HT1080 (cell line): ENCODE measurements around the gene ADA. TPM values are rescaled to one million over a fixed set of nuclear protein-coding genes. Genes with fewer than 3 reads are reported as not detected.
A peak's percentile ranks its signal among the peaks of the same experiment; 100 is the strongest.
"Not testable (repeated sequence)": the region's sequence is repeated elsewhere in the genome, so short reads cannot be mapped to it uniquely, and the experiment has no call there.

Source experiments
- DNase-seq: peaks from one replicate; pipeline ENCODE4 v3.0.0-alpha.2; 2015; ENCODE audit warnings: low read depth
- total RNA-seq: library from RNA; depleted of rRNA; stranded (reverse); fragments of >200 nt; shearing (Covaris generic); gene quantifications from 2 replicates; pipeline ENCODE4 v1.2.3, GENCODE V29; 2014

Gene ADA
- total RNA-seq, 1 experiment from 2014 or later, result 10.3 TPM

DNA sequence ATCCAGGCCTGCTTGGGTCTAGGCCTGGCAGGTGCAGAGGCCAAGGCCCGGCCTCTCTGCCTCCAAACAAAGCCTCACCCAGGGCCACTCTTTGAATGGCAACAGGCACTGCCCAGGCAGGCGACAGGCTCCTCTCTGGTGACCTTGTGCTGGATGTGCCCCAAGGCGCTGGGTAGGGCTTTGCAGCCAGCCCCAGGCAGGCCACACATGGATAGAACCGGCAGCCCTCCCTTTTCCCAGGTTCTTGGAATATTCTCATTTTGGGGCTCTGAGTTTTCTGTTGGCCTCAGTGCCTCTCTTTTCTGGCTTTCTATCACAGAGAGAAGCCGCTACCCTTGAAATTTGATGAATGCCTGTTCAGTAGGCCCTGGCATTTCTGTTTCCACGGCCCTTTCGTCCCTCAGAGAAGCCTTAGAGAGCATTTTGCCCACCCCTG is 50.2 kb downstream of the ADA start:
- no peak for DNase-seq

DNA sequence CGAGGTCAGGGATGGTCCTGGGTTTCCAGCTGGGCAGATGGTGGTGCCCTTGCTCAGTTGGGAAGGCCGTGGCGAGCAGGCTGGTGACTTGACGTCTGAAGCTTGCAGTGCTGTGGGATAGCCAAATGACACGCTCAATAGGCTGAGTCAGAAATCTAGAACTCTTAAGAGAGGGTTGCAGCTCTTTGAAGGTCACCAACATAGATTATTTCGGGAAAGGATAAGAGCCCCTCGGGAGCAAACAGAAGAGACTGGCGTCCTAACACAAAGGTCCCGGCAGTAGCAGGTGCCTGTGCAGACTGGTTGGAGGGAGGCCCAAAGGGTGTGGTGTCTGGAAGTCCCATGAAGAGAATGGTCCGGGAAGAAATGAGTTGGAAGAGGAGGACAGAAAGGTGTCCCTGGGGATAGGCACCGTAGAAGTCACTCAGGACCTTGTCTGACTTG is 50.7 kb downstream of the ADA start:
- DNase-seq, result no peak

DNA sequence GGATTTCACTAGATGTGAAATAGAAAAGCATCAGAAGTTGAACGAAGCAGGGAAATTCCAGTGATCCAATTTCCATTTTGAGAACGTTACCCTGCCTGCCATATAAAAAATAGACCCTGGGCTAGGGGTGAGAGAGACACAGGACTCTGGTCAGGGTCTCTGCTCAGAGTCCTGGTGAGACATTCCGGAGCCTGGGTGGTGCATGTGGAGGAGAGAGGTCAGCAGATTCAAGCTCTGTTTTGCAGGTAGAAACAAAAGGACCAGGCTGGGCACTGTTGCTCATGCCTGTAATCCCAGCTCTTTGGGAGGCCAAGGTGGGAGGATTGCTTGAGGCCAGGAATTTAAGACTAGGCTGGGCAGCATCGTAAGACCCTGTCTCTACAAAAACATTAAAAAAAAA is 51.2 kb downstream of the ADA start:
- no peak for DNase-seq

DNA sequence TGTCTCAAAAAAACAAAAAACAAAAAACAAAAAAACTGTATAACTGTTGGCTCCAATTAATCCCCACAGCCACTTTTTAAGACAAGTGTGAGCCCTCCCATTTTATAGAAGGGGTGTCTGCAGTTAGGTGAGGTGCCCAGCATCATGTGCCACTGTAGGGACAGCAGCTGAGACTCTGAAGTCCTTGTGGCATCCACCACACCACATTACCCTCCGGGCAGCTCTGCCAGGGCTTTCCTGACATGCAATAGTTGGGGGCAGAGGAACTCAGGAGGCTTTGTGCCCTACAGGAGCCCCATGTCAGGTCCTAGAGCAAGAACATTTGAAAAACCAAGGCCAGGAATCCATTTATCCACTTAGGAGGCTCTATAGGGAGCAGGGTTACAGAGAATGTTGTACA is 51.8 kb downstream of the ADA start:
- no peak for DNase-seq

DNA sequence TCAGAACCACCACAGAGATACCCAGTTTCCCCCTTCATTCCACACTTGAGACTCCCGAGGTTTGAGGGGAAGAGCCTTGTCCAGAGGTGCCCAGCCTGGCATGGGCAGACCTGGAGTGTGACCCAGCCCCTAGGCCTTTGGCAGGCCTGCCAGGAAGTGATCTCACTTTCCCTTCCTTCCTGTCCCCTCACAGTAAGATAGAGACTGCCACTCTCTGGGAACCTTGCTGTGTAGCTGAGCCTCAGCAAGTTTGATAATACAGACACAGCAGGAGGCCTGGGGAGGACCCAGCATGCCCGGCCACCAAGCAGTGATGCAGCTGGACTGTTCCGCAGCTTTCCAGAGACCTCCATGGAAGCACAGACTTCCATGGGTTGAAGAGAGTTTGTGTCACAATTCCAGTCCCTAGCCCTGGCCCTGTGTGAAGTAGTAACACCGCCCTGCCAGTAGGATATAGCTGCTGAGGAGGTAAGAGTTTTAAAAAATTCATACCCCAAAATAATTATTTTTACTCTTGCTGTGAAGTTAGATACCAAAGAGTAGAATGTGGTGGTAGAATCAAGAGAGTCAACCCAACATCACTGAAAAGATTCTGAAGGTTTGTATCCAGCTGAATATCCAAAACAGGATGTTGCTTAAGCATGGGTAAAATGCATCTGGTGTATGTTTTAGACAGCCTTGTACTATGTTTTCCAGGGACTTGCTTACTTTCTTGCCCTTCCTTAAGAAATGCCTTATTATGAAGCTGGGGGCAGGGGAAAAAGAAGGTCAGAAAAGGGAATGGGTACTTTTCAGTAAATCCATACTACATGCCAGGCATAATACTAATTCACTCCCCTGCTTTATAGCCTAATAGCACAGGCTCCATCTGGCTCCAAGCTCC is 52.8 kb downstream of the ADA start:
- peak; percentile 79 for DNase-seq

DNA sequence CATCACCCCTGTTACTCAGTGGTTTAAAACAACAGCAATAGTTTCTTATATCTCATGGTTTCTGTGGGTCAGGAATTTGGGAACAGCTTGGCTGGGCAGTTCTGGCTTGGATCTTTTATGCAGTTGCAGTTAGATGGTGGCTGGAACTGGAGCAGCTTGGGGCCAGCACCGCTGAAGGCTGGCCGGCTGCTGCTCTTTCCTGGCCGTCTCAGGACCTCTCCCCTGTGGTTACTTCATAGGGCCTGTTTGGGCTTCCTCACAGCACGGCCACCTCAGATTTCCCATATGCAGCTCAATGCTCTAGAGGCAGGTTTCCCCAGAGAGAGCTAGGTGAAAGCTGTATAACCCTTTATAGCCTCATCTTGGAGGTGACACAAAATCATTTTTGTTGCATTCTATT is 53.6 kb downstream of the ADA start:
- no peak for DNase-seq

DNA sequence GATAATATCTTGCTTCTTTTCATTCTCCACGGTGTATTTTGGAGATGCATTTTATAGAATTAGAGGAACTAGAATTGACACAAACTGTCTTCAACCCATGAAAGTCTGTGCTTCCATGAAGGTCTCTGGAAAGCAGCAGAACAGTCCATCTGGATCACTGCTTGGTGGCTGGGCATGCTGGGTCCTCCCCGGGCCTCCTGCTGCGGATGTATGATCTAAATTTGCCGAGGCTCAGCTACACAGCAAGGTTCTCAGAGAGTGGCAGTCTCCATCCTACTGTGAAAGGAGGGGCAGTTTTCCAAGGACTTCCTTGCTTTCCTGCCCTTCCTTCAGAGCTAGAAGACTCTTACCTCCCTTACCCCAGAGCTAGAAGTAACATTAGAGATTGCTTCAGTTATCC is 54.0 kb downstream of the ADA start:
- DNase-seq, result no peak

DNA sequence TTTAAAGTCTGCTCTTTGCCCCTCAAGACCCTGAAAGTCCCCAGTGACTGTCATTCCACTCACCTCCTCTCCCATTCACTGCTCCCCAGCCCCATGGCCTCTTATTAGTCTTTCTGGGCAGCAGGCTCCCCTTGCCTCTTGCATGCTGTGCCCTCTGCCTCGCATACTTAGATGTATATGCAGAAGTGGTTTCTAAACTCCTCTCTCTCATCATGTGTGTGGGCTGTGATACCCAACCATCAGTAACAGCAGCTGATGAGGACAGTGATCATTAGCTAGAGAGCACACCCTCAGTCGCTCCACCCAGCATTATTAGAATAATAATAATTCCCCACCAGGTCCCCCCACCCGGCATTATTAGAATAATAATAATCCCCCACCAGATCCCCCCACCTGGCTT is 54.6 kb downstream of the ADA start:
- DNase-seq, result no peak

DNA sequence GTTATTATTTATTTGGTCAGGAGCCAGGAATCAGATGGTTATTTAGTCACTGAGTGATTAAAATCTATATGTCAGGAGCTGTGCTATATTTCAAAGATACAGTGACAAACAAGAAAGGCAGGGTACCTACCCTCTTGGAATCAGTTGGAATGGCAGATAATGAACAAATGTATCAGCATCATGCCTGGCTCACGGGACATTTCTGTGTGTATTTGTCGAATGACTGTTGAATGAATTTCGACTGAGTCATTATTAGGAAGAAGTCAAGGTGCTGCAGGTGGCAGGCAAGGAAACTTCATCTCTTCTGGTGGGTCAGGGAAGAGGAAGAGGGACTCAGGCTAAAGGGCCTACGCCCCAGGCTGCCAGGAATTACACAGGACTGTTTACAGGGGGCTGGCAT is 55.5 kb downstream of the ADA start:
- DNase-seq, result peak; percentile 26

DNA sequence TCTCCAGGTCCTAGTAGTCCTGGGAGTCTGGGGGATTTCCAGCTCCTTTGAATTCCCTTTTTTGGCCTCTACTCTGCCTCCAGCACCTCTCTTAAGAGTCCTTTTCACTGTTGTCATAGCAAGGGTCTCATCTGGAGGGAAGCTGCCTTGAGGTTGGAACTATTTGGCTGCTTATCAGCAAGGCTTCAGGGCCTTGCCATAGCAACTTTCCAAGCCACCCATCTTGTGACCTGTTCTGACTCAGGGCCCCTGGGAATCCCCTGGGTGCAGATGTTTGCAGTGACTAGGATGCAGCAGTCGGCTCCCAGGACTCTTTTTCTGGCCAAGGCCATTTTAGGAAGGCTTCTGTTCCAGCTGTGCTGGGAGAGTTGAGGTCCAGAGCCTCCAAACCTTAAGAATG is 56.8 kb downstream of the ADA start:
- DNase-seq, result peak; percentile 32

DNA sequence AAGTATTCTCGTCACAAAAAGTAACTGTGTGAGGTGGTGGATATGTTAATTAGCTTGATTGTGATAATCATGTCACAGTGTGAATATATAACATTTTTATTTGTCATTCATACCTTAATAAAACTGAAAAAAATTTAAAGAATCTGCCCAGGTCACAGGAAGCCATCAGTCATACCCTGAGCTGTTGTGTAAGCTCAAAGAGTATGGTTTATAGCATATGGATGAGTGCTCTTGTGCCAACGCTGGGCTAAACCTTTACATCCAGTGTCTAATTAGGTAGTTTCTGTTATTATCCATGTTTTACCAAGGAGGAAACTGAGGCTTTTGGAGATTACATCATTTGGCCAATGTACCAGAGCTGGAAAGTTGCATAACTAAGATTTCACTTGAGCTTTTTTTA is 57.7 kb downstream of the ADA start:
- no peak for DNase-seq

DNA sequence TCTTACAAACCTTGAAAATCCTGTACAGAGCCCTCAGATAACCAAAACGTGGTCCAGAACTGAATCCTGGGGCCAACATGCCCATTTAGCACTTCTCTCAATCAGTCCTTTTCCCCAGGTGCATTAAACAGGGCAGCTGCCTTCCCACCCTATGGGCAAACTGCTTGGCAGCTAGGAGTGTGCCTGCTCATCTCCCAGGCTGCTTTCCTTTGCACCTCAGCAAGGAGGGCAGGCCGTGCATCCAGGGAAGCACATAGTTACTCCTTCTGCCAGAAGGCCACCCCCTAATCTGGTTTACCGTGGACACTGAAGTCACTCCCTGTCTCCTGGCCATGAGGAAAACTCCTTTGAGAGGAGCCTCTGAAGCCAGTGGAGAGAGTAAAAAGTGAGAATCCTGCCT is 59.1 kb downstream of the ADA start:
- DNase-seq, result no peak

DNA sequence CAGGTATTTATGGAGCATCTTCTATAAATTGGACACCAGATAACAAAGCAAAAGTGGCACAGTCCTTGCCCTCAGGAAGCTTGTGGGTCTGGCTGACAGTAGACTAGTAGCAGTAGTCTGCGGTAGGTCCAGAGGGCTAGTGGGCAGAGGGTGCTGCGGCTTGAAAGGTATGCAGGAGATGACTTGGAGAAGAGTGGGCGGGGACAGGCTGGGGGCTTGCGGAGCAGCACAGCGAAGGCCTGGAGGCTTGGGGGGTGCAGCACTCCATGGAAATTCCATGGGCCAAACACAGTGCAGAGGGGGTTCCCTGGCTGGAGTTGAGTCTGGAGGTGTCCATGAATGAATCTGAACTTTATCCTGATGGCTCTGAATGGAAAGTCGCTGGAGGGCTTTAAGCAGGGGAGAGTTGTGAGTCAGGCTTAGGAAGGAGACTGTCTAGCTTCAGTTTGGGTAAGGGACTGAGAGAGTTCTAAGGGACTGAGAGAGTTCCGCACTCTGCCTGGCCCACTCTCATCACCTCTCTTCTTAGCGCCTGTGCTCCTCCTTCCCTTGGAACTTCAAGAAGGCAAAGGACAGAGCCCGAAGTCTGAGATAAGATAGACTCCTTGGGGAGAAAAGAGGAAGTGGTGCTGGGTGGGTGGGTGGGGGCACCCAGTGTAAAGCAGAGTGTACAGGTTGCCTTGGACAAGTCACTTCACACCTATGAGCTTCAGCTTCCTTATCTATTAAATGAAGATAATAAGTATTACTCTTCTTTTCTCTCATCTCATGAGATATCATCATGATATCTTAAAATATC is 60.3 kb downstream of the ADA start:
- no peak for DNase-seq

DNA sequence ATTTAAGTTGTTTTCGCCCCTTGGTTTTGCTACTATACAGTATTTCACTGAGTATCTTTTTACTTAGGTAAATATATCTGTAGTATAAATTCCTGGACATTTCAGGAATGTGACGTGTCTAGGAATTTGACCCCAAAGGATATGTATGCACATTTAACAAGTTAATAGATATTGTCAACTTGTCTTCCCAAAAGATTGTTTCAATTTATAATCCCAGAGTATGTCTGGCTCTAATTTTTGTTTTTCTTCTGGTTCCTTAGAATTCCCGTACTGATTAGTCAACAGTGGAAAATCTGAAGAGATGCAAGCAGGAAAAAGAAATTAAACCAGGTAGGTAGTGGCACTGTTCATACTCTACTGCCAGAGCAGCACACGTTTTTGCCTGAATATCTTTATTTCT is 62.0 kb downstream of the ADA start:
- DNase-seq, result no peak

DNA sequence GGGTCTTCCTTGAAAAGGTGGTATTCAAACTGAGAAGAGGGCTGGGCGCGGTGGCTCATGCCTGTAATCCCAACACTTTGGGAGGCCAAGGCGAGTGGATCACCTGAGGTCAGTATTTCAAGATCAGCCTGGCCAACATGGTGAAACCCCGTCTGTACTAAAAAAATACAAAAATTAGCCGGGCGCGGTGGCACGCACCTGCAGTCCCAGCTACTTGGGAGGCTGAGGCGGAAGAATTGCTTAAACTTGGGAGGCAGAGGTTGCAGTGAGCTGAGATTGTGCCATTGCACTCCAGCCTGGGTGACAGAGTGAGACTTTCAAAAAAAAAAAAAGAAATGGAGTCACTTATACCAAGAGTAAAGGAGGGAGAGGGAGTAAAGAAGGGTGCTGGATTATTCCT is 63.2 kb downstream of the ADA start:
- not testable (repeated sequence) for DNase-seq

DNA sequence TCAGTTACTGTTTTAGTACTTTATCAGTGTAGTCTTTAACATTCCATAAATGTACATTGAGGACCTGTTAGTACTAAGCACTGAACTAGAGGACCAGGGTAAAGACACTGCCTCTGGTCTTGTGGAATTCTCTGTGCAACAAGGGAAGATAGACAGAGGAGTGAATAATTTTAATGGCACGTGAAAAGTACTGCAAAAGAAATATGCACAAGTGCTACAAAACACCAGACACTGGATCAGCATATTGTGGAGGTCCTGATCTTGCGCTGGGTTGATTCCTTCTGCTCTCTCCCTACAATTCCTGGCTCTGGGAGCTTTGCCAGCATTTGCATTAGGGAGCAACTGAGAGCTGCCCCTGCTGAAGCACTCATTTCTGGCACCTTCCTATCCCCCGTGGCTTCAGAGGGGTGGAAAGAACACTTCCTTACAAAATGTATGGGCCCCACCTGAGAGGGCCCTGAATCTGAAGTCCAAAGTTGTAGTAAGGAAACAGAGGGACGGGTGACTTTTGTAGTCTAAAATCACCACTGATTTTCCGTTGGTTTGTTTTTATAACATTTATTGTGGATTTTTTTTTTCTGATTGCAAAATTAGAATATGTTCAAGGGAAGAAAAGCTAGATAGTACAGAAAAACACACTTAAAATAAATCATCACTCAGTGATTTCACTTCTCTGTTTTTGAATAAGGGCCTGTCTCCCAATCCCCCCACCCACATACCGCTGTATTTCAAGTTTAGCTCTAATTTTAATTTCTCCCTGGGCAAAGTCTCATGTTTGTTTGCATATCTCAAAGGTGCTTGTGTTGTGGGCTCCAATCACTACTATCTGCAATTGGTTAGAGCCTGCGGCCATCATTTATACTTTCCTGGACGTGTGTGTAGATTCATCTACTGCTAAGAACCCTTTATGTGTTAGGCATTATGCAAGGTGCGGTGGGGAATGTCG is 64.2 kb downstream of the ADA start:
- no peak for DNase-seq

DNA sequence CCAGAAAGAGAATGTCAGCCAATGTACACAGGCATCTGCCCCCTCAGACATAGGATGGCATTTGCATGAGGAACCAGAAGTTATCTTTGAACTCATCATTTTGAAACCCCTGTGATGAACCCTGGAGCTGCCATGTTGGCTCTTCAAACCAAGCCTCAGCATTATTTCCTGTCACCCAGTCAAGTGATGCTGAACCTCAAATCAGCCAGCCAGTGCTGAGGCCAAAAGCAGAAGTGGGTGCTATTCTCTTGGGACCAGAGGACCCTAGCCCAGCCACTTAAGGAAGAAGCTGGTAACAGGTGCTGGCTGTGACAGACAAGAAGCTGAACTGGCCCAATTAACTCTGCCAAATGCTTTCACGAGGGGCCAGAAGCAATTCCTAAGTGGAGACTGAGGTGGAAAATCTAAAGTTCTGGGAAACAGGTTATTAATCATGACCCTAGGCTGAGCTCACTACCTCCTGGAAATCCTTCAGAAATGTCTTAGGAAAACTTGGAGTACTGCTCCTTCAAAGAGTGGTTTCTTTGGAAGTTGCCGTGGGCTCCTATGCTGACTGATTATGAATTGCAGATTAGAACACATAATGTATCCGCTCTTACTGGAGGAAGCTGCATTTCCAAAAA is 65.1 kb downstream of the ADA start:
- DNase-seq, result no peak

DNA sequence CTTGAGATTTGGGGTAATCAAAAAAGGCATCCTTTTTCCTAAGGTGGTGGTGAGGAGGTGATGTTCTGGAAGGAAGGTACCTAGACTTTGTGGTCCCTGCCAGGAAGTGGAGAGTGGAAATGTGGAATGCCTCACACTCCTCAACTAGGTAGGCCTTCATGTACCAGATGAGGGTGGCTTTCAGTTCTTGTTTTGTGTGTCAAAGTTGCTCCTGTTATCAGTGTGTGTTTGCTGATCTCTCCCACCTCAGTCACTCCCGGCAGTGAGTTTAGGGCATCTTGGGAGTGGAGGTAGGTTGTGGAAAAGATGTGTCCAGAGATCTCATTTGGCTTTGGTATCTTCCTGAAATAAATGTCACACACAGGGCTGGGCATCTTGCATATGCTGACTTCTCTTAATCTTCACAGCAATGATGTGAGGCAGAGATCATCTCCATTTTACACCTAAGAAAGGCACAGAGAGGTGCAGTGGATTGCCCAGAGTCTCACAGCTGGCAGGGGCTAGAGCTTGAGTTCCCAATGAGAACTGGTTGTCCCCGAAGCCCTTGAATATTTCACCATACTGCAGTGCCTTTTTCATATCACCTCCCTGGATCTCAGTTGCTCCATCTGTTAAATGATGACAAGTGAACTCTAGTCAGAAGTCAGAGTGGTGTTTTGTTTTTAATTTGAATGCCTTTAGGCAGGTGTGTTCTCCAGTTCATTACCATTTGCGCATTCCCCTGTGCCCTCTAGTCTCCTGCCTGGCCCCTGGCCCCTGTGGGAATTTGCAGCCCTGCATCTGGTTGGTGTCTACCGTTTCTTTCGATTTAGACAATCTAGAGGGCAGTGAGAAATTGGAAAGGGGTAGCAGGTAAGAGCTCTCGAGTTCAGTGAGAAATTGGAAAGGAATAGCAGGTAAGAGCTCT is 66.2 kb downstream of the ADA start:
- no peak for DNase-seq

DNA sequence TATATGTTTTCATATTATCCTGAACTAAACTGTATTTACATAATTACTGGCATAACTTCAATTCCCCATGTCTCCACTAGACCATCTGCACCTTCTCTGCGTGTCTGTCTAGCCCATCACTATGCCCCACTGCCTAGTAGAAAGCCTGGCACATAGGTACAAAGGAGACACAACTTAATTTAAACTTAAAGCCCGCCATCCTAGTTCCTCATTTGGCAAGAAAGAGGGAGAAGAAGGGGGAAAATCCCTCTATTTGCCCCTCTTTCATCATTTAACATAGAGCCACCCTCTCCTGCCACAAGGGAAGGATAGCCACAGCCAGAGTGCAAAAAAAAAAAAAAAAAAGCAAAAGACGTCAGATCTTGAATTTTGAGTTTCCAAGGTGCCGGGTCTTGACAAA is 67.3 kb downstream of the ADA start:
- DNase-seq, result no peak

DNA sequence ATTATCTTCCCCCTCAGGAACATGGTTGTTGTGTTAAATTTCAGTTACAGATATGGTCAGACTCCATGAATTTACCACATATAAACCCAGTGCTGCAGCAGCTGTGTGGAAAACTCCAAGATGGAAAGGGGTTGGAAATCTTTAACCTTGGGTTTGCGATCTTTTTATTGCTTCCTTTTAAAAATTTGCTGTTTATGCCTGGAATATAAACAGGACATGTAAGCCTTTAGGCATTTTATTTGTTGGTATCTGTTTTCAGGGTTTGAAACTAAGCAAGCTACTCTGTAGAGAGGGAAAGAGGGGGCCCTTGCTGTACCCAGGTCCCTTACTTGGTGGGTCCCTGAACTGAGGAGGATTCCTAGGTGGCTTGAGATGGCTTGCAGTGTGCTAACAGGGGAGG is 68.3 kb downstream of the ADA start:
- DNase-seq, result no peak
